HEK293 (cell line): Measurements from ENCODE around the gene IFI30.
A peak's percentile ranks its signal among the peaks of the same experiment; 100 is the strongest.

Experiments used
- CTCF ChIA-PET: fragments of 350-600 bp; formaldehyde crosslinking; extraction: SDS; loops from one replicate; lab custom pipeline; 2021; ENCODE audit warnings: antibody characterized with exemption; lab: Yijun Ruan, JAX
- POLR2A ChIA-PET: fragments of 300-600 bp; formaldehyde crosslinking; extraction: SDS; loops from one replicate; lab custom pipeline; 2020; ENCODE audit warnings: antibody characterized with exemption, inconsistent platforms; lab: Yijun Ruan, JAX
- H3K27ac ChIP-seq: fragments of 200-500 bp; sonication (Bioruptor generic); 2 replicates; pipeline ENCODE4 v1.5.1; 2014; ENCODE audit warnings: low read depth, low read length, control low read depth, inconsistent platforms; ENCODE audit errors: extremely low read depth
- H3K36me3 ChIP-seq, 2 experiments: fragments of 200-500 bp in 1 of 2; sonication (Bioruptor generic) in 1 of 2; 1 replicate in 1 of 2; 2 replicates in 1 of 2; pipeline ENCODE4 v1.5.1; 2014 to 2017; ENCODE audit warnings: inconsistent platforms in 2 of 2, low read length in 2 of 2; ENCODE audit not compliant: control insufficient read depth in 2 of 2, insufficient read depth in 1 of 2
- H3K4me1 ChIP-seq: fragments of 200-500 bp; sonication (Bioruptor generic); 2 replicates; pipeline ENCODE4 v1.5.1; 2014; ENCODE audit warnings: mild to moderate bottlenecking, low read length, inconsistent platforms; ENCODE audit not compliant: control insufficient read depth, insufficient read depth
- H3K4me3 ChIP-seq: 2 replicates; pipeline ENCODE4 v1.5.1; 2011; ENCODE audit warnings: low read depth, mild to moderate bottlenecking, control low read depth, low read length, moderate library complexity
- H3K9me3 ChIP-seq: fragments of 200-500 bp; sonication (Bioruptor generic); 2 replicates; pipeline ENCODE4 v1.5.1; 2014; ENCODE audit warnings: low read depth, low read length, inconsistent platforms; ENCODE audit not compliant: control insufficient read depth, insufficient read depth
- BCL11A ChIP-seq: fragments of 450-650 bp; formaldehyde crosslinking; IDR thresholded peaks from 2 replicates; pipeline ENCODE4 v1.5.1; 2016; ENCODE audit warnings: low read depth, missing biosample characterization, missing genetic modification characterization
- EGR2 ChIP-seq: fragments of 450-650 bp; formaldehyde crosslinking; IDR thresholded peaks from 2 replicates; pipeline ENCODE4 v1.5.1; 2016; ENCODE audit warnings: low read depth, missing biosample characterization, missing genetic modification characterization
- GLI2 ChIP-seq: fragments of 450-650 bp; formaldehyde crosslinking; IDR thresholded peaks from 2 replicates; pipeline ENCODE4; 2017; ENCODE audit warnings: missing biosample characterization, missing genetic modification characterization, low read depth, borderline replicate concordance
- KLF1 ChIP-seq: fragments of 450-650 bp; formaldehyde crosslinking; IDR thresholded peaks from 2 replicates; pipeline ENCODE4 v1.5.1; 2016; ENCODE audit warnings: missing biosample characterization, missing genetic modification characterization
- KLF10 ChIP-seq: fragments of 450-650 bp; IDR thresholded peaks from 2 replicates; pipeline ENCODE4 v1.5.1; 2018; ENCODE audit warnings: missing biosample characterization, mild to moderate bottlenecking, missing genetic modification characterization
- KLF8 ChIP-seq: fragments of 450-650 bp; formaldehyde crosslinking; IDR thresholded peaks from 2 replicates; pipeline ENCODE4 v1.5.1; 2016; ENCODE audit warnings: missing biosample characterization, missing genetic modification characterization
- MZF1 ChIP-seq: fragments of 450-650 bp; formaldehyde crosslinking; IDR thresholded peaks from 2 replicates; pipeline ENCODE4 v1.5.1; 2017; ENCODE audit warnings: missing biosample characterization, missing genetic modification characterization, borderline replicate concordance
- PRDM1 ChIP-seq: fragments of 450-650 bp; formaldehyde crosslinking; IDR thresholded peaks from 2 replicates; pipeline ENCODE4; 2016; ENCODE audit warnings: missing biosample characterization, missing genetic modification characterization
- SP2 ChIP-seq: fragments of 450-650 bp; formaldehyde crosslinking; IDR thresholded peaks from 2 replicates; pipeline ENCODE4 v1.5.1; 2016; ENCODE audit warnings: missing biosample characterization, missing genetic modification characterization
- YY2 ChIP-seq: fragments of 450-650 bp; formaldehyde crosslinking; IDR thresholded peaks from 2 replicates; pipeline ENCODE4 v1.5.1; 2016; ENCODE audit warnings: missing biosample characterization, missing genetic modification characterization
- ZBTB17 ChIP-seq: fragments of 450-650 bp; formaldehyde crosslinking; IDR thresholded peaks from 2 replicates; pipeline ENCODE4 v1.5.1; 2016; ENCODE audit warnings: missing biosample characterization, missing genetic modification characterization
- ZBTB48 ChIP-seq: fragments of 450-650 bp; formaldehyde crosslinking; IDR thresholded peaks from 2 replicates; pipeline ENCODE4 v1.5.1; 2016; ENCODE audit warnings: missing biosample characterization, missing genetic modification characterization
- ZFHX2 ChIP-seq: fragments of 450-650 bp; formaldehyde crosslinking; conservative IDR thresholded peaks from 2 replicates; pipeline ENCODE4 v1.5.1; 2016; ENCODE audit warnings: missing biosample characterization, missing genetic modification characterization
- ZNF184 ChIP-seq: fragments of 450-650 bp; IDR thresholded peaks from 2 replicates; pipeline ENCODE4 v1.5.1; 2018; ENCODE audit warnings: missing biosample characterization, mild to moderate bottlenecking, missing genetic modification characterization
- ZNF324 ChIP-seq: fragments of 450-650 bp; formaldehyde crosslinking; IDR thresholded peaks from 2 replicates; pipeline ENCODE4 v1.5.1; 2016; ENCODE audit warnings: missing biosample characterization, missing genetic modification characterization
- ZNF426 ChIP-seq: fragments of 450-650 bp; formaldehyde crosslinking; IDR thresholded peaks from 2 replicates; pipeline ENCODE4 v1.5.1; 2017; ENCODE audit warnings: missing biosample characterization, missing genetic modification characterization, mild to moderate bottlenecking, inconsistent platforms, moderate library complexity
- ZNF48 ChIP-seq: fragments of 450-650 bp; formaldehyde crosslinking; IDR thresholded peaks from 2 replicates; pipeline ENCODE4 v1.5.1; 2016; ENCODE audit warnings: missing biosample characterization, missing genetic modification characterization
- ZNF585B ChIP-seq: fragments of 450-650 bp; formaldehyde crosslinking; IDR thresholded peaks from 2 replicates; pipeline ENCODE4 v1.5.1; 2016; ENCODE audit warnings: missing biosample characterization, missing genetic modification characterization
- ZNF600 ChIP-seq: fragments of 450-650 bp; formaldehyde crosslinking; IDR thresholded peaks from 2 replicates; pipeline ENCODE4 v1.5.1; 2016; ENCODE audit warnings: missing biosample characterization, missing genetic modification characterization
- ZNF658 ChIP-seq: fragments of 450-650 bp; formaldehyde crosslinking; IDR thresholded peaks from 2 replicates; pipeline ENCODE4; 2016; ENCODE audit warnings: missing biosample characterization, missing genetic modification characterization
- ZNF707 ChIP-seq: fragments of 450-650 bp; formaldehyde crosslinking; IDR thresholded peaks from 2 replicates; pipeline ENCODE4 v1.5.1; 2016; ENCODE audit warnings: missing biosample characterization, missing genetic modification characterization
- ZNF785 ChIP-seq: fragments of 450-650 bp; formaldehyde crosslinking; IDR thresholded peaks from 2 replicates; pipeline ENCODE4 v1.5.1; 2016; ENCODE audit warnings: missing biosample characterization, missing genetic modification characterization
- TF ChIP-seq, protein P1 (sequence below): fragments of 450-650 bp; formaldehyde crosslinking; IDR thresholded peaks from 2 replicates; pipeline ENCODE4 v1.5.1; 2016; ENCODE audit warnings: missing biosample characterization, missing genetic modification characterization
- TF ChIP-seq, protein P2 (sequence below): fragments of 450-650 bp; formaldehyde crosslinking; IDR thresholded peaks from 2 replicates; pipeline ENCODE4 v1.5.1; 2016; ENCODE audit warnings: missing biosample characterization, missing genetic modification characterization
- TF ChIP-seq, protein P3 (sequence below): fragments of 450-650 bp; formaldehyde crosslinking; IDR thresholded peaks from 2 replicates; pipeline ENCODE4 v1.5.1; 2016; ENCODE audit warnings: missing biosample characterization, missing genetic modification characterization
- TF ChIP-seq, protein P4 (sequence below): fragments of 450-650 bp; formaldehyde crosslinking; IDR thresholded peaks from 2 replicates; pipeline ENCODE4 v1.5.1; 2016; ENCODE audit warnings: missing biosample characterization, missing genetic modification characterization

The IFI30 gene

DNA sequence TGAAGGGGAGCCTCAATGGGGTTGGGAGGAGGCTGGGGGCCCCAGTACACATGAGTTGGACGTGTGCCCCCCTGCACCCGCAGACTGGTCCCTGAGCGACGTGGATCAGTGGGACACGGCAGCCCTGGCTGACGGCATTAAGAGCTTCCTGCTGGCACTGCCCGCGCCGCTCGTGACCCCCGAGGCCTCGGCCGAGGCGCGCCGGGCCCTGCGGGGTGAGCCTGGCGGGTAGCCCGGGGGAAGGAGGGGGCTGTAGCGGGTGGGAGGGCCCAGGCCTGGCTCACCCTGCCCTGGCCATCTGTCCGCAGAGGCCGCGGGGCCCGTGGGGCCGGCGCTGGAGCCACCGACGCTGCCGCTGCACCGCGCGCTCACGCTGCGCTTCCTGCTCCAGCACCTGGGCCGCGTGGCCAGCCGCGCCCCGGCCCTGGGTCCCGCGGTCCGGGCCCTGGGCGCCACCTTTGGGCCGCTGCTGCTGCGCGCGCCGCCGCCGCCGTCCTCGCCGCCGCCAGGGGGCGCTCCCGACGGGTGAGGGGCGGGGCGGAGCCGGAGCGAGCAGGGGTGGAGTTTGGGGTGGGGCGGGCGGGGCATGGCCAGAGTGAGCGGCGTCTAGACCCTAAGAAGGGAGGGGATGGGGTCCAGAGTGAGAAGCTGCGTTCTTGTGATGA is 12.5 kb upstream of the IFI30 start (continued):
- TF ChIP-seq, protein P1, sequence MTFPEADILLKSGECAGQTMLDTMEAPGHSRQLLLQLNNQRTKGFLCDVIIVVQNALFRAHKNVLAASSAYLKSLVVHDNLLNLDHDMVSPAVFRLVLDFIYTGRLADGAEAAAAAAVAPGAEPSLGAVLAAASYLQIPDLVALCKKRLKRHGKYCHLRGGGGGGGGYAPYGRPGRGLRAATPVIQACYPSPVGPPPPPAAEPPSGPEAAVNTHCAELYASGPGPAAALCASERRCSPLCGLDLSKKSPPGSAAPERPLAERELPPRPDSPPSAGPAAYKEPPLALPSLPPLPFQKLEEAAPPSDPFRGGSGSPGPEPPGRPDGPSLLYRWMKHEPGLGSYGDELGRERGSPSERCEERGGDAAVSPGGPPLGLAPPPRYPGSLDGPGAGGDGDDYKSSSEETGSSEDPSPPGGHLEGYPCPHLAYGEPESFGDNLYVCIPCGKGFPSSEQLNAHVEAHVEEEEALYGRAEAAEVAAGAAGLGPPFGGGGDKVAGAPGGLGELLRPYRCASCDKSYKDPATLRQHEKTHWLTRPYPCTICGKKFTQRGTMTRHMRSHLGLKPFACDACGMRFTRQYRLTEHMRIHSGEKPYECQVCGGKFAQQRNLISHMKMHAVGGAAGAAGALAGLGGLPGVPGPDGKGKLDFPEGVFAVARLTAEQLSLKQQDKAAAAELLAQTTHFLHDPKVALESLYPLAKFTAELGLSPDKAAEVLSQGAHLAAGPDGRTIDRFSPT (tag by site-specific recombination) = no peak; the same call in none of the 2 replicates

DNA sequence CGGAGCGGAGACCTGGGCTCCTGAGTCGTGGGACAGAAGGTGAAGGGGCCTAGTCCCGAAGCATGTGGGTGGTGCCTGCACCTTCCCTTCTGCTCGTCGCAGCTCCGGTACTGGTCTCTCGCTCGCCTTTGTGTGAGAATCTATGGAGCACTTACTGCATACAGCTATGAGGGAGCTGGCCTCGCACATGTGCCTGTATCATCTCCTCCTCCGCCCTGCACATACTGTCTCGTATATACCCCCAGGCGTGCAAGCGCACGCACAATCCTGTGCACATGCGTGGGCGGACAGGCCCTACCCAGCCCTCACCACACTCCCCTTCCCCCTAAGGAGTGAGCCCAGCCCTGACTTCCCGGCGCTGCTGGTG is 12.0 kb upstream of the IFI30 start:
- peak; percentile 14; the same call in 1 of the 2 replicates for TF ChIP-seq SP2 (tag by site-specific recombination)
- no peak for TF ChIP-seq ZNF658
- peak; percentile 44; the same call in 1 of the 2 replicates for TF ChIP-seq EGR2 (tag by site-specific recombination)
- TF ChIP-seq KLF1 (tag by site-specific recombination) = peak; percentile 4; the same call in 1 of the 2 replicates
- TF ChIP-seq KLF8 (tag by site-specific recombination) = peak; percentile 3; the same call in 1 of the 2 replicates
- no peak for TF ChIP-seq ZNF707 (tag by site-specific recombination)
- TF ChIP-seq ZNF426 (tag by site-specific recombination) = no peak
- TF ChIP-seq ZFHX2 = peak; percentile 59
- TF ChIP-seq, protein P2, sequence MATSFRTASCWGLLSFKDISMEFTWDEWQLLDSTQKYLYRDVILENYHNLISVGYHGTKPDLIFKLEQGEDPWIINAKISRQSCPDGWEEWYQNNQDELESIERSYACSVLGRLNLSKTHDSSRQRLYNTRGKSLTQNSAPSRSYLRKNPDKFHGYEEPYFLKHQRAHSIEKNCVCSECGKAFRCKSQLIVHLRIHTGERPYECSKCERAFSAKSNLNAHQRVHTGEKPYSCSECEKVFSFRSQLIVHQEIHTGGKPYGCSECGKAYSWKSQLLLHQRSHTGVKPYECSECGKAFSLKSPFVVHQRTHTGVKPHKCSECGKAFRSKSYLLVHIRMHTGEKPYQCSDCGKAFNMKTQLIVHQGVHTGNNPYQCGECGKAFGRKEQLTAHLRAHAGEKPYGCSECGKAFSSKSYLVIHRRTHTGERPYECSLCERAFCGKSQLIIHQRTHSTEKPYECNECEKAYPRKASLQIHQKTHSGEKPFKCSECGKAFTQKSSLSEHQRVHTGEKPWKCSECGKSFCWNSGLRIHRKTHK = no peak
- ChIA-PET CTCF (interaction anchor here (0.6 to 2.7 kb wide), 17 partner anchors 9 to 1023 kb away, joined by 3 to 14 read pairs (median 5); partner anchors contain the start of gene PIK3R2), POLR2A (interaction anchor here (1.2 kb wide), 1 partner anchor 31 kb away, joined by 3 read pairs; the partner anchor contains the start of gene MPV17L2)
- H3K4me1 ChIP-seq = peaks cover 11% of the 10 kb centered on the region
- no peaks in the 10 kb centered on the region for H3K9me3 ChIP-seq
- peaks cover 21 to 49% of the 10 kb centered on the region in 2 experiments; a peak in 2 of 3 replicates for H3K36me3 ChIP-seq
- H3K4me3 ChIP-seq = no peak overlapping the region
- H3K27ac ChIP-seq = no peak overlapping the region

DNA sequence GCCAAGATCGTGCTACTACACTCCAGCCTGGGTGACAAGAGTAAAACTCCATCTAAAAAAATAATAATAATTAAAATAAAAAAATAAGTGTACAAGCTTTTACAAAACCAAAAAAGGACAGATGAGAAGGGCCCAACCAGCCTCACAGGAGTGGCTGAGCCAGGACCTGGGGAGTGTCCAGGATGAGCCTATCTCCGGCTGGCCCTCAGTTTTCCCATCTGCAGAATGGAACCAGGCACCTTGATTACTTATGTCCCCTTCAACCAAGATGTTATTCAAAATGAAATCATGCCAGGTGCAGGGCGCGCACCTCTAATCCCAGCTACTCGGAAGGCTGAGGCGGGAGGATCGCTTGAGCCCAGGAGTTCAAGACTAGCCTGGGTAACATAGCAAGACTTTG is 9.5 kb upstream of the IFI30 start:
- POLR2A ChIA-PET = no interaction called here
- CTCF ChIA-PET = interaction anchor here (0.6 to 7.2 kb wide), 5 partner anchors 20 to 88 kb away, joined by 4 to 83 read pairs (median 4); no protein-coding TSS in a partner anchor
- Histone ChIP-seq H3K36me3 (peaks cover 21 to 69% of the 10 kb centered on the region in 2 experiments; a peak in 2 of 3 replicates), H3K9me3 (no peaks in the 10 kb centered on the region), H3K4me3 (no peak overlapping the region), H3K4me1 (no peaks in the 10 kb centered on the region), H3K27ac (no peak overlapping the region)
- TF ChIP-seq GLI2 (tag by site-specific recombination) (no peak), MZF1 (tag by site-specific recombination) (no peak), ZNF324 (tag by site-specific recombination) (no peak), KLF10 (no peak), ZNF585B (no peak), ZNF48 (tag by site-specific recombination) (no peak), ZBTB48 (tag by site-specific recombination) (no peak), SP2 (tag by site-specific recombination) (no peak), ZNF600 (tag by site-specific recombination) (no peak), YY2 (tag by site-specific recombination) (no peak), ZNF184 (tag by site-specific recombination) (no peak), ZBTB17 (tag by site-specific recombination) (no peak), PRDM1 (tag by site-specific recombination) (no peak), BCL11A (tag by site-specific recombination) (no peak), ZNF785 (tag by site-specific recombination) (no peak)
- TF ChIP-seq, protein P3, sequence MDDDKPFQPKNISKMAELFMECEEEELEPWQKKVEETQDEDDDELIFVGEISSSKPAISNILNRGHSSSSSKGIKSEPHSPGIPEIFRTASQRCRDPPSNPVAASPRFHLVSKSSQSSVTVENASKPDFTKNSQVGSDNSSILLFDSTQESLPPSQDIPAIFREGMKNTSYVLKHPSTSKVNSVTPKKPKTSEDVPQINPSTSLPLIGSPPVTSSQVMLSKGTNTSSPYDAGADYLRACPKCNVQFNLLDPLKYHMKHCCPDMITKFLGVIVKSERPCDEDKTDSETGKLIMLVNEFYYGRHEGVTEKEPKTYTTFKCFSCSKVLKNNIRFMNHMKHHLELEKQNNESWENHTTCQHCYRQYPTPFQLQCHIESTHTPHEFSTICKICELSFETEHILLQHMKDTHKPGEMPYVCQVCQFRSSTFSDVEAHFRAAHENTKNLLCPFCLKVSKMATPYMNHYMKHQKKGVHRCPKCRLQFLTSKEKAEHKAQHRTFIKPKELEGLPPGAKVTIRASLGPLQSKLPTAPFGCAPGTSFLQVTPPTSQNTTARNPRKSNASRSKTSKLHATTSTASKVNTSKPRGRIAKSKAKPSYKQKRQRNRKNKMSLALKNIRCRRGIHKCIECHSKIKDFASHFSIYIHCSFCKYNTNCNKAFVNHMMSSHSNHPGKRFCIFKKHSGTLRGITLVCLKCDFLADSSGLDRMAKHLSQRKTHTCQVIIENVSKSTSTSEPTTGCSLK (tag by site-specific recombination) = no peak
- TF ChIP-seq, protein P4, sequence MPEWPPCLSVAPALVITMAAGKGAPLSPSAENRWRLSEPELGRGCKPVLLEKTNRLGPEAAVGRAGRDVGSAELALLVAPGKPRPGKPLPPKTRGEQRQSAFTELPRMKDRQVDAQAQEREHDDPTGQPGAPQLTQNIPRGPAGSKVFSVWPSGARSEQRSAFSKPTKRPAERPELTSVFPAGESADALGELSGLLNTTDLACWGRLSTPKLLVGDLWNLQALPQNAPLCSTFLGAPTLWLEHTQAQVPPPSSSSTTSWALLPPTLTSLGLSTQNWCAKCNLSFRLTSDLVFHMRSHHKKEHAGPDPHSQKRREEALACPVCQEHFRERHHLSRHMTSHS (tag by site-specific recombination) = no peak
- TF ChIP-seq, all 188 proteins: peak for 0
